ENCODE data around the gene TAF8.

- TF ChIP-seq CTCF (IDR thresholded peaks at IDR 0.05) (no peak), POLR2A (IDR thresholded peaks at IDR 0.05) (no peak)
Observed at GRCh38 chr6:42017021-42017643, 33.2 kb upstream of the TAF8 start.
